ENCODE data around the gene ZNF667.
A peak's percentile ranks its signal among the peaks of the same experiment; 100 is the strongest.

Gene ZNF667

DNA sequence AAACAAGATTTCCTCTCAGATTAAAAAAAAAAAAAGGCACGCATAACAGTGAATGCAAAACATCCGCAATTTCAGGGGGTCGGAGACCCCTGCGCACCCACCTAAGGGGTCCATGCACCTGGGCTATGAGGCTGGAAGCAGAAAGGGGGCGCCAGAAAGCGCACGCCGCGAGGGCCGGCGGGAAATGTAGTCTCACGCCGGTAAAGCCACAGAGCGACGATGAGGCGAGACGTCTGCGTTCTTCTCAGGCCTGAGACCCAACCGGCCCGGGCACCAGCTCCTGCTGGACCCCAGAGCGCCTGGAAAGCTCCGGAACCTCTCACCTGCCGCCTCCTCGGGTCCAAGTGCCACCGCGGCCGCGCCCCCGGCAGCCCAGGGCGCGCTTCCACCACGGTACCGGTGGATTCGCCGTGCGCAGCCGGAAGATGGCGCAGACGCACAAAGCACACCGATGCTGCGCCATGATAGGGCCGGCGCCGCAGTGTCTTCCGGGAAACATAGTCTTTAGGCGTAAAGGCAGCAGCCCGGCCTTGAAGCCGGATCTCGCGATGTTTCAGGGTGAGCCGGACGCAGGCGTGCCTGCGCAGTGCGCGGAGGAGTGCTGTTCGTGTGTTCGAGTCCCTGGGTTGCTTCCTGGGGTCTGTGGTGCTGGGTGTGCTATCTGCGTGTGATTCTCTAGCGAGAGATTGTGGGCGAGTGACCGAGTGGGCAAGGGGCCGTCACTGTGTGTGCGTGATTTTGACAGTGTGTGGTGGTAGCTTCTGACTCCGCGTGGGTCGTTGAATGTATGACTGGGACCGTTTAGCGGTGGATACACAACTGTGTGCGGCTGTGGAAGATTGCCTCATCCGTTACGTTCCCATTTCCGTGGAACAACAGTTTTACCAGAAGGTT, 83.8 kb downstream of the ZNF667 start, which contains the start of gene ZNF582 (continued):
- TF ChIP-seq, protein P1, sequence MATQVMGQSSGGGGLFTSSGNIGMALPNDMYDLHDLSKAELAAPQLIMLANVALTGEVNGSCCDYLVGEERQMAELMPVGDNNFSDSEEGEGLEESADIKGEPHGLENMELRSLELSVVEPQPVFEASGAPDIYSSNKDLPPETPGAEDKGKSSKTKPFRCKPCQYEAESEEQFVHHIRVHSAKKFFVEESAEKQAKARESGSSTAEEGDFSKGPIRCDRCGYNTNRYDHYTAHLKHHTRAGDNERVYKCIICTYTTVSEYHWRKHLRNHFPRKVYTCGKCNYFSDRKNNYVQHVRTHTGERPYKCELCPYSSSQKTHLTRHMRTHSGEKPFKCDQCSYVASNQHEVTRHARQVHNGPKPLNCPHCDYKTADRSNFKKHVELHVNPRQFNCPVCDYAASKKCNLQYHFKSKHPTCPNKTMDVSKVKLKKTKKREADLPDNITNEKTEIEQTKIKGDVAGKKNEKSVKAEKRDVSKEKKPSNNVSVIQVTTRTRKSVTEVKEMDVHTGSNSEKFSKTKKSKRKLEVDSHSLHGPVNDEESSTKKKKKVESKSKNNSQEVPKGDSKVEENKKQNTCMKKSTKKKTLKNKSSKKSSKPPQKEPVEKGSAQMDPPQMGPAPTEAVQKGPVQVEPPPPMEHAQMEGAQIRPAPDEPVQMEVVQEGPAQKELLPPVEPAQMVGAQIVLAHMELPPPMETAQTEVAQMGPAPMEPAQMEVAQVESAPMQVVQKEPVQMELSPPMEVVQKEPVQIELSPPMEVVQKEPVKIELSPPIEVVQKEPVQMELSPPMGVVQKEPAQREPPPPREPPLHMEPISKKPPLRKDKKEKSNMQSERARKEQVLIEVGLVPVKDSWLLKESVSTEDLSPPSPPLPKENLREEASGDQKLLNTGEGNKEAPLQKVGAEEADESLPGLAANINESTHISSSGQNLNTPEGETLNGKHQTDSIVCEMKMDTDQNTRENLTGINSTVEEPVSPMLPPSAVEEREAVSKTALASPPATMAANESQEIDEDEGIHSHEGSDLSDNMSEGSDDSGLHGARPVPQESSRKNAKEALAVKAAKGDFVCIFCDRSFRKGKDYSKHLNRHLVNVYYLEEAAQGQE (tag by site-specific recombination; IDR thresholded peaks at IDR 0.05), result no peak
- no peak for TF ChIP-seq ZNF610 (tag by site-specific recombination; IDR thresholded peaks at IDR 0.05; ENCODE audit: borderline replicate concordance)
- TF ChIP-seq ZBTB21 (tag by site-specific recombination; IDR thresholded peaks at IDR 0.05), result no peak
- peak; percentile 88; the same call in 1 of the 2 replicates for TF ChIP-seq TRIM28 (IDR thresholded peaks at IDR 0.05; ENCODE audit: borderline replicate concordance, low read length)
- peak; percentile 73; the same call in 1 of the 2 replicates for TF ChIP-seq ZNF391 (tag by site-specific recombination; IDR thresholded peaks at IDR 0.05; ENCODE audit: borderline replicate concordance, low read depth)
- TF ChIP-seq, protein P2, sequence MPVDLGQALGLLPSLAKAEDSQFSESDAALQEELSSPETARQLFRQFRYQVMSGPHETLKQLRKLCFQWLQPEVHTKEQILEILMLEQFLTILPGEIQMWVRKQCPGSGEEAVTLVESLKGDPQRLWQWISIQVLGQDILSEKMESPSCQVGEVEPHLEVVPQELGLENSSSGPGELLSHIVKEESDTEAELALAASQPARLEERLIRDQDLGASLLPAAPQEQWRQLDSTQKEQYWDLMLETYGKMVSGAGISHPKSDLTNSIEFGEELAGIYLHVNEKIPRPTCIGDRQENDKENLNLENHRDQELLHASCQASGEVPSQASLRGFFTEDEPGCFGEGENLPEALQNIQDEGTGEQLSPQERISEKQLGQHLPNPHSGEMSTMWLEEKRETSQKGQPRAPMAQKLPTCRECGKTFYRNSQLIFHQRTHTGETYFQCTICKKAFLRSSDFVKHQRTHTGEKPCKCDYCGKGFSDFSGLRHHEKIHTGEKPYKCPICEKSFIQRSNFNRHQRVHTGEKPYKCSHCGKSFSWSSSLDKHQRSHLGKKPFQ (tag by site-specific recombination; IDR thresholded peaks at IDR 0.05), result no peak
- TF ChIP-seq, protein P3, sequence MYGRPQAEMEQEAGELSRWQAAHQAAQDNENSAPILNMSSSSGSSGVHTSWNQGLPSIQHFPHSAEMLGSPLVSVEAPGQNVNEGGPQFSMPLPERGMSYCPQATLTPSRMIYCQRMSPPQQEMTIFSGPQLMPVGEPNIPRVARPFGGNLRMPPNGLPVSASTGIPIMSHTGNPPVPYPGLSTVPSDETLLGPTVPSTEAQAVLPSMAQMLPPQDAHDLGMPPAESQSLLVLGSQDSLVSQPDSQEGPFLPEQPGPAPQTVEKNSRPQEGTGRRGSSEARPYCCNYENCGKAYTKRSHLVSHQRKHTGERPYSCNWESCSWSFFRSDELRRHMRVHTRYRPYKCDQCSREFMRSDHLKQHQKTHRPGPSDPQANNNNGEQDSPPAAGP (tag by site-specific recombination; IDR thresholded peaks at IDR 0.05), result no peak
- TF ChIP-seq ZNF433 (tag by site-specific recombination; IDR thresholded peaks at IDR 0.05; ENCODE audit: low read depth), result no peak
- TF ChIP-seq, protein P4, sequence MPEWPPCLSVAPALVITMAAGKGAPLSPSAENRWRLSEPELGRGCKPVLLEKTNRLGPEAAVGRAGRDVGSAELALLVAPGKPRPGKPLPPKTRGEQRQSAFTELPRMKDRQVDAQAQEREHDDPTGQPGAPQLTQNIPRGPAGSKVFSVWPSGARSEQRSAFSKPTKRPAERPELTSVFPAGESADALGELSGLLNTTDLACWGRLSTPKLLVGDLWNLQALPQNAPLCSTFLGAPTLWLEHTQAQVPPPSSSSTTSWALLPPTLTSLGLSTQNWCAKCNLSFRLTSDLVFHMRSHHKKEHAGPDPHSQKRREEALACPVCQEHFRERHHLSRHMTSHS (tag by site-specific recombination; IDR thresholded peaks at IDR 0.05), result no peak
- TF ChIP-seq, protein P5, sequence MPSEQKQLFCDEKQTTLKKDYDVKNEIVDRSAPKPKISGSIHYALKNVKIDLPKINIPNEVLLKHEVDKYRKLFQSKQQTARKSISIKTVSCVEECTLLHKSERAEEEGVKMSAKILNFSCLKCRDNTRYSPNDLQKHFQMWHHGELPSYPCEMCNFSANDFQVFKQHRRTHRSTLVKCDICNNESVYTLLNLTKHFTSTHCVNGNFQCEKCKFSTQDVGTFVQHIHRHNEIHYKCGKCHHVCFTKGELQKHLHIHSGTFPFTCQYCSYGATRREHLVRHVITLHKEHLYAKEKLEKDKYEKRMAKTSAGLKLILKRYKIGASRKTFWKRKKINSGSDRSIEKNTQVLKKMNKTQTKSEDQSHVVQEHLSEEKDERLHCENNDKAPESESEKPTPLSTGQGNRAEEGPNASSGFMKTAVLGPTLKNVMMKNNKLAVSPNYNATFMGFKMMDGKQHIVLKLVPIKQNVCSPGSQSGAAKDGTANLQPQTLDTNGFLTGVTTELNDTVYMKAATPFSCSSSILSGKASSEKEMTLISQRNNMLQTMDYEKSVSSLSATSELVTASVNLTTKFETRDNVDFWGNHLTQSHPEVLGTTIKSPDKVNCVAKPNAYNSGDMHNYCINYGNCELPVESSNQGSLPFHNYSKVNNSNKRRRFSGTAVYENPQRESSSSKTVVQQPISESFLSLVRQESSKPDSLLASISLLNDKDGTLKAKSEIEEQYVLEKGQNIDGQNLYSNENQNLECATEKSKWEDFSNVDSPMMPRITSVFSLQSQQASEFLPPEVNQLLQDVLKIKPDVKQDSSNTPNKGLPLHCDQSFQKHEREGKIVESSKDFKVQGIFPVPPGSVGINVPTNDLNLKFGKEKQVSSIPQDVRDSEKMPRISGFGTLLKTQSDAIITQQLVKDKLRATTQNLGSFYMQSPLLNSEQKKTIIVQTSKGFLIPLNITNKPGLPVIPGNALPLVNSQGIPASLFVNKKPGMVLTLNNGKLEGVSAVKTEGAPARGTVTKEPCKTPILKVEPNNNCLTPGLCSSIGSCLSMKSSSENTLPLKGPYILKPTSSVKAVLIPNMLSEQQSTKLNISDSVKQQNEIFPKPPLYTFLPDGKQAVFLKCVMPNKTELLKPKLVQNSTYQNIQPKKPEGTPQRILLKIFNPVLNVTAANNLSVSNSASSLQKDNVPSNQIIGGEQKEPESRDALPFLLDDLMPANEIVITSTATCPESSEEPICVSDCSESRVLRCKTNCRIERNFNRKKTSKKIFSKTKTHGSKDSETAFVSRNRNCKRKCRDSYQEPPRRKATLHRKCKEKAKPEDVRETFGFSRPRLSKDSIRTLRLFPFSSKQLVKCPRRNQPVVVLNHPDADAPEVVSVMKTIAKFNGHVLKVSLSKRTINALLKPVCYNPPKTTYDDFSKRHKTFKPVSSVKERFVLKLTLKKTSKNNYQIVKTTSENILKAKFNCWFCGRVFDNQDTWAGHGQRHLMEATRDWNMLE (tag by site-specific recombination; conservative IDR thresholded peaks at IDR 0.05; ENCODE audit: low read depth), result peak; percentile 72
- TF ChIP-seq ZBTB48 (tag by site-specific recombination; IDR thresholded peaks at IDR 0.05), result peak; percentile 57; the same call in 1 of the 2 replicates
- TF ChIP-seq, protein P6, sequence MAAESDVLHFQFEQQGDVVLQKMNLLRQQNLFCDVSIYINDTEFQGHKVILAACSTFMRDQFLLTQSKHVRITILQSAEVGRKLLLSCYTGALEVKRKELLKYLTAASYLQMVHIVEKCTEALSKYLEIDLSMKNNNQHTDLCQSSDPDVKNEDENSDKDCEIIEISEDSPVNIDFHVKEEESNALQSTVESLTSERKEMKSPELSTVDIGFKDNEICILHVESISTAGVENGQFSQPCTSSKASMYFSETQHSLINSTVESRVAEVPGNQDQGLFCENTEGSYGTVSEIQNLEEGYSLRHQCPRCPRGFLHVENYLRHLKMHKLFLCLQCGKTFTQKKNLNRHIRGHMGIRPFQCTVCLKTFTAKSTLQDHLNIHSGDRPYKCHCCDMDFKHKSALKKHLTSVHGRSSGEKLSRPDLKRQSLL (tag by site-specific recombination; IDR thresholded peaks at IDR 0.05), result 0 out of 2 replicates have a peak, but pooled peaks have one; percentile 7
- TF ChIP-seq ZNF132 (tag by site-specific recombination; IDR thresholded peaks at IDR 0.05; ENCODE audit: borderline replicate concordance), result no peak
- no peak for TF ChIP-seq ZNF23 (tag by site-specific recombination; IDR thresholded peaks at IDR 0.05; ENCODE audit: borderline replicate concordance)
- TF ChIP-seq, protein P7, sequence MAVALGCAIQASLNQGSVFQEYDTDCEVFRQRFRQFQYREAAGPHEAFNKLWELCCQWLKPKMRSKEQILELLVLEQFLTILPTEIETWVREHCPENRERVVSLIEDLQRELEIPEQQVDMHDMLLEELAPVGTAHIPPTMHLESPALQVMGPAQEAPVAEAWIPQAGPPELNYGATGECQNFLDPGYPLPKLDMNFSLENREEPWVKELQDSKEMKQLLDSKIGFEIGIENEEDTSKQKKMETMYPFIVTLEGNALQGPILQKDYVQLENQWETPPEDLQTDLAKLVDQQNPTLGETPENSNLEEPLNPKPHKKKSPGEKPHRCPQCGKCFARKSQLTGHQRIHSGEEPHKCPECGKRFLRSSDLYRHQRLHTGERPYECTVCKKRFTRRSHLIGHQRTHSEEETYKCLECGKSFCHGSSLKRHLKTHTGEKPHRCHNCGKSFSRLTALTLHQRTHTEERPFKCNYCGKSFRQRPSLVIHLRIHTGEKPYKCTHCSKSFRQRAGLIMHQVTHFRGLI (tag by site-specific recombination; IDR thresholded peaks at IDR 0.05), result no peak
- no peak for TF ChIP-seq SCRT1 (tag by site-specific recombination; IDR thresholded peaks at IDR 0.05; ENCODE audit: borderline replicate concordance)
- 0 out of 2 replicates have a peak, but pooled peaks have one; percentile 33 for TF ChIP-seq KLF10 (tag by site-specific recombination; IDR thresholded peaks at IDR 0.05)
- TF ChIP-seq, protein P8, sequence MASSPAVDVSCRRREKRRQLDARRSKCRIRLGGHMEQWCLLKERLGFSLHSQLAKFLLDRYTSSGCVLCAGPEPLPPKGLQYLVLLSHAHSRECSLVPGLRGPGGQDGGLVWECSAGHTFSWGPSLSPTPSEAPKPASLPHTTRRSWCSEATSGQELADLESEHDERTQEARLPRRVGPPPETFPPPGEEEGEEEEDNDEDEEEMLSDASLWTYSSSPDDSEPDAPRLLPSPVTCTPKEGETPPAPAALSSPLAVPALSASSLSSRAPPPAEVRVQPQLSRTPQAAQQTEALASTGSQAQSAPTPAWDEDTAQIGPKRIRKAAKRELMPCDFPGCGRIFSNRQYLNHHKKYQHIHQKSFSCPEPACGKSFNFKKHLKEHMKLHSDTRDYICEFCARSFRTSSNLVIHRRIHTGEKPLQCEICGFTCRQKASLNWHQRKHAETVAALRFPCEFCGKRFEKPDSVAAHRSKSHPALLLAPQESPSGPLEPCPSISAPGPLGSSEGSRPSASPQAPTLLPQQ (tag by site-specific recombination; IDR thresholded peaks at IDR 0.05), result peak; percentile 59; the same call in 1 of the 2 replicates
- TF ChIP-seq ZNF677 (tag by site-specific recombination; IDR thresholded peaks at IDR 0.05), result no peak
- TF ChIP-seq ZNF223 (tag by site-specific recombination; IDR thresholded peaks at IDR 0.05), result no peak
- TF ChIP-seq YY1 (tag by site-specific recombination; IDR thresholded peaks at IDR 0.05), result peak; percentile 87

All from HEK293 (cell line).